K562 (cell line): Measurements from ENCODE around the gene SDHC. TPM values are rescaled to one million over a fixed set of nuclear protein-coding genes. Genes with fewer than 3 reads are reported as not detected.

Experiments used
- ATAC-seq: fragments of 200-7000 bp; cut with Tn5 transposase; 3 replicates; pipeline ENCODE4 v1.9.1; 2020; ENCODE audit warnings: moderate library complexity
- BruUV-seq: library from RNA; stranded (reverse); fragments of 400-500 nt; replicated peaks from 2 replicates; lab custom pipeline; 2021; lab: Mats Ljungman, UMichigan
- CTCF ChIA-PET: fragments of 300-600 bp; formaldehyde crosslinking; extraction: SDS; loops from one replicate; lab custom pipeline; 2021; ENCODE audit warnings: low intra/inter-chr PET ratio; lab: Yijun Ruan, JAX
- POLR2A ChIA-PET: fragments of 300-600, 350-650 bp; sonication (Branson Sonifier 250); formaldehyde crosslinking; extraction: SDS; loops from one replicate; lab custom pipeline; 2021; ENCODE audit warnings: antibody characterized with exemption, inconsistent platforms; lab: Yijun Ruan, JAX
- DNase-seq, 4 experiments: peaks; one replicate each; pipeline versions ENCODE4 v3.0.0 to v3.0.0-alpha.2; 2011 to 2018; ENCODE audit warnings: low spot score in 3 of 4, mixed read lengths in 3 of 4; ENCODE audit errors: extremely low read depth in 1 of 4
- FAIRE-seq: peaks from 2 replicates; lab custom pipeline; 2011; peaks lifted over from hg19 to GRCh38; lab: Jason Lieb, UNC
- H2AFZ ChIP-seq: 2 replicates; pipeline ENCODE4 v1.6.0; 2011; ENCODE audit warnings: low read depth, low read length, control low read depth, inconsistent platforms
- H3K27ac ChIP-seq: fragments of 200-600 bp; 3 replicates; pipeline ENCODE4 v1.8.0; 2011; ENCODE audit warnings: low read depth, mild to moderate bottlenecking, control low read depth, inconsistent platforms, low read length, moderate library complexity, mixed read lengths; ENCODE audit errors: extremely low read depth
- H3K27me3 ChIP-seq, 2 experiments: fragments of 300-600 bp in 1 of 2; 2 replicates in 1 of 2; 3 replicates in 1 of 2; pipeline versions ENCODE4 v1.6.0 to v1.8.0; 2011; ENCODE audit warnings: inconsistent platforms in 2 of 2, low read length in 2 of 2, mild to moderate bottlenecking in 1 of 2, mixed read lengths in 1 of 2, moderate library complexity in 1 of 2; ENCODE audit not compliant: control insufficient read depth in 2 of 2, insufficient read depth in 2 of 2
- H3K36me3 ChIP-seq: fragments of 300-600 bp; 3 replicates; pipeline ENCODE4 v1.8.0; 2011; ENCODE audit warnings: mild to moderate bottlenecking, low read length, inconsistent platforms; ENCODE audit not compliant: control insufficient read depth, insufficient read depth
- H3K4me1 ChIP-seq, 2 experiments: fragments of 200-600 bp in 1 of 2; replicated peaks in 1 of 2; 2 replicates in 1 of 2; 3 replicates in 1 of 2; pipeline versions ENCODE4 v1.5.1 to v1.8.0; 2011; ENCODE audit warnings: inconsistent platforms in 2 of 2, low read length in 2 of 2, mild to moderate bottlenecking in 1 of 2, mixed read lengths in 1 of 2, moderate library complexity in 1 of 2; ENCODE audit not compliant: control insufficient read depth in 2 of 2, insufficient read depth in 2 of 2
- H3K4me2 ChIP-seq: 2 replicates; pipeline ENCODE4 v1.6.1; 2011; ENCODE audit warnings: low read length, control low read depth, inconsistent platforms, mixed read lengths; ENCODE audit not compliant: insufficient read depth
- H3K4me3 ChIP-seq: fragments of 200-600 bp; sonication (generic), shearing (Covaris generic); 2 replicates; pipeline ENCODE4 v1.5.1; 2016; ENCODE audit warnings: control low read depth, inconsistent platforms
- H3K79me2 ChIP-seq: fragments of 200-600 bp; 3 replicates; pipeline ENCODE4 v1.8.0; 2011; ENCODE audit warnings: low read length, inconsistent platforms; ENCODE audit not compliant: control insufficient read depth, insufficient read depth
- H3K9ac ChIP-seq, 2 experiments: 2 replicates each; pipeline versions ENCODE4 v1.6.0 to v1.6.1; 2011; ENCODE audit warnings: low read depth in 2 of 2, low read length in 2 of 2, control low read depth in 1 of 2, inconsistent platforms in 1 of 2, mild to moderate bottlenecking in 1 of 2, mixed read lengths in 1 of 2; ENCODE audit not compliant: insufficient read depth in 1 of 2
- H3K9me1 ChIP-seq: one replicate; pipeline ENCODE4 v1.6.0; 2011; ENCODE audit warnings: inconsistent platforms, mild to moderate bottlenecking, low read length, moderate library complexity; ENCODE audit not compliant: control insufficient read depth, insufficient read depth
- H3K9me3 ChIP-seq: replicated peaks from 2 replicates; pipeline ENCODE4 v1.5.1; 2011; ENCODE audit warnings: low read depth, low read length, inconsistent platforms; ENCODE audit not compliant: control insufficient read depth, insufficient read depth
- H4K20me1 ChIP-seq: replicated peaks from 2 replicates; pipeline ENCODE4 v1.6.1; 2011; ENCODE audit warnings: low read length, inconsistent platforms, mixed read lengths; ENCODE audit not compliant: control insufficient read depth, insufficient read depth
- ARID1B ChIP-seq: fragments of 450-650 bp; IDR thresholded peaks from 2 replicates; pipeline ENCODE4 v1.6.1; 2016; ENCODE audit warnings: antibody characterized with exemption, mild to moderate bottlenecking, inconsistent platforms
- BRD4 ChIP-seq: fragments of 200-600 bp; sonication (generic); IDR thresholded peaks from 2 replicates; pipeline ENCODE4 v1.6.1; 2017; ENCODE audit warnings: inconsistent platforms
- CBFB ChIP-seq: sonication (generic); formaldehyde crosslinking; IDR thresholded peaks from 2 replicates; pipeline ENCODE4 v1.4.0; 2020; ENCODE audit warnings: mild to moderate bottlenecking, missing genetic modification reagents
- GABPA ChIP-seq: fragments of 200-800 bp; sonication (Bioruptor generic); conservative IDR thresholded peaks from 2 replicates; pipeline ENCODE4 v1.6.1; 2016; ENCODE audit warnings: low read depth, missing genetic modification characterization, missing compliant biosample characterization
- GATAD2A ChIP-seq: fragments of 450-650 bp; IDR thresholded peaks from 2 replicates; pipeline ENCODE4 v1.6.1; 2017
- MTF1 ChIP-seq: fragments of 250-450 bp; sonication (Bioruptor Pico); IDR thresholded peaks from 2 replicates; pipeline ENCODE4 v1.9.0; 2021; ENCODE audit warnings: moderate library complexity, mild to moderate bottlenecking, inconsistent platforms, borderline replicate concordance
- TAL1 ChIP-seq: fragments of 450-650 bp; IDR thresholded peaks from 2 replicates; pipeline ENCODE4 v1.6.1; 2016; ENCODE audit warnings: mild to moderate bottlenecking
- XRCC4 ChIP-seq: IDR thresholded peaks from one replicate; pipeline ENCODE4 v1.6.1; 2011; ENCODE audit not compliant: insufficient read depth, insufficient read length; ENCODE audit errors: extremely low read depth
- ZNF316 ChIP-seq: fragments of 450-650 bp; IDR thresholded peaks from 2 replicates; pipeline ENCODE4 v1.6.1; 2016
- WGBS: fragments of 100-300 bp; shearing (Covaris generic); methylation state at CpG from one replicate; pipeline ENCODE4 v1.1.6; 2016; ENCODE audit warnings: low coverage, mixed read lengths; ENCODE audit not compliant: insufficient coverage; ENCODE audit errors: missing lambda C conversion rate; 5-methylcytosine and 5-hydroxymethylcytosine counted together
- in situ Hi-C: fragments of 300-500 bp; cut with MboI; formaldehyde crosslinking; loops from 4 replicates; pipeline ENCODE4 v1.15.0; 2018; ENCODE audit warnings: inconsistent platforms, mixed read lengths
- intact Hi-C: fragments of 100-400 bp; cut with micrococcal nuclease; formaldehyde crosslinking; loops from 2 replicates; pipeline ENCODE4 v1.14.2; 2022
- polyA plus RNA-seq, 8 experiments: library from polyadenylated mRNA; depleted of rRNA in 4 of 8; stranded (reverse) in 5 of 8; unstranded in 3 of 8; fragments of >200 nt; fragmentation: Nextera tagmentation in 2 of 8; fragmentation: Illumina TruSeq in 1 of 8; extraction: Ambion mirVana in 2 of 8; extraction: Trizol in 1 of 8; gene quantifications; 2 replicates each; pipeline versions ENCODE4 v1.2.1 to v1.2.3, GENCODE V29; 2011 to 2014; ENCODE audit warnings: inconsistent platforms in 1 of 8, missing spikeins in 1 of 8
- total RNA-seq, 7 experiments: library from RNA; depleted of rRNA in 6 of 7; stranded (reverse); fragments of >200 nt in 6 of 7; fragmentation: Illumina TruSeq in 2 of 7; extraction: Trizol in 2 of 7; gene quantifications; 2 replicates each; pipeline versions ENCODE4 v1.2.1 to v1.2.3, GENCODE V29; 2011 to 2021; ENCODE audit warnings: low replicate concordance in 1 of 7
- TF ChIP-seq, protein P1 (sequence below): fragments of 200-800 bp; sonication (Bioruptor generic); IDR thresholded peaks from 2 replicates; pipeline ENCODE4 v1.6.1; 2017; ENCODE audit warnings: missing genetic modification characterization, missing compliant biosample characterization
- TF ChIP-seq, protein P2 (sequence below), 2 experiments: IDR thresholded peaks; 2 replicates each; pipeline ENCODE4 v1.6.1; 2011; ENCODE audit warnings: borderline replicate concordance in 1 of 2, control low read depth in 1 of 2, low read depth in 1 of 2, low read length in 1 of 2, mild to moderate bottlenecking in 1 of 2, mixed read lengths in 1 of 2, moderate library complexity in 1 of 2; ENCODE audit not compliant: insufficient read depth in 1 of 2, insufficient read length in 1 of 2, poor library complexity in 1 of 2, severe bottlenecking in 1 of 2; ENCODE audit errors: extremely low read depth in 1 of 2
- TF ChIP-seq, protein P3 (sequence below): fragments of 450-650 bp; IDR thresholded peaks from 2 replicates; pipeline ENCODE4 v1.6.1; 2017; ENCODE audit warnings: antibody characterized with exemption

Gene SDHC
- total and polyA plus RNA-seq, 9 of the 15 experiments (the other 6 are each of a cell fraction or from before 2014, with no cell fraction given): 7.7 to 309 (median 174) TPM

DNA sequence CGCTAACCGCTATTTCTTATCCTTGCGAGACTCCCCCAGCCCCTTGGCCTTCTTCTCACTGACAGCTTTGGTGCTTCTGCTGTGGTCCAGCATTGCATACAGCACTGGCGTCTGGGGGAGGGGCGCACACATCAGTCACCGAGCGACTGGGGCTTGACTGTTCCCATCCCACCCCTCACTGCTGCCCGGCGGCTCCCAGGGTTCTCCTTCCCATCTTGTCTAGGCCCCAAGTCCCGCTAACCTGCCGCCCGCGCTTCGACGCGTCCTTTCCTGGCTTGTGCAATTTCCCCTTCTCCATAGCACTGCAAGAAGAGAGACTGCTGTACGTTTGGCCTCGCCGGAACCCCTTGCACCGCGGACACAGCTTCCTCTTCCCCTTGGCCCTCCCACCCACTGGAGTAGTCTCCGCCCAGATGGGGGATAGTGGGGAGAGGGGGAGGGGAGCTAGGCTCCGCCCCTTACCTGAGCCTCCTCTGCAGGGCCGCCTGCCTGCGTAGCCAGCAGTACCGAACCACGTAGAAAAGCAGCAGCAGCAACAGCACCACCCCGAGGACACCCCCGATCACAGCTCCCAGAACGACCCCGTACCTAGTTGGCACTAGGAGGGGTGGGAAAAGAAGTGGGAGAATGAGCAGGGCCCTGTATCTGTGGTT lies 8.2 kb upstream of the SDHC start:
- no TSS peak for BruUV-seq
- Histone ChIP-seq H4K20me1 (no peaks in the 10 kb centered on the region), H3K79me2 (peaks cover 19% of the 10 kb centered on the region), H2AFZ (peak overlapping the region; percentile 90), H3K9me3 (no peaks in the 10 kb centered on the region), H3K4me3 (peak overlapping the region; percentile 61), H3K36me3 (peaks cover 16% of the 10 kb centered on the region), H3K27ac (peak overlapping the region; percentile 70), H3K27me3 (no peaks in the 10 kb centered on the region), H3K9ac (peak overlapping the region; percentile 56 to 93; a peak in 3 of 4 replicates), H3K4me2 (peak overlapping the region; percentile 88), H3K4me1 (peaks cover 28 to 33% of the 10 kb centered on the region in 2 experiments), H3K9me1 (no peaks in the 10 kb centered on the region)
- CTCF ChIA-PET: interaction anchor here (0.5 to 1.1 kb wide), 2 partner anchors 79 to 438 kb away, joined by 3 read pairs; no protein-coding TSS in a partner anchor
- 2% methylated on average over 19 of the region's 31 CpGs for WGBS
- POLR2A ChIA-PET: interaction anchor here (0.6 to 1.3 kb wide), 8 partner anchors 8 to 123 kb away, joined by 3 to 8 read pairs (median 4); partner anchors contain the start of genes SDHC and TOMM40L
- peak; percentile 91 to 97 (median 95) for DNase-seq
- in situ Hi-C loops (no loop called here), intact Hi-C loops (loop anchor here (2.0 to 5.0 kb wide), 3 partner anchors 61 to 104 kb away; partner anchors contain the start of genes CFAP126, NDUFS2 and TOMM40L)
- ATAC-seq: peak; percentile 92
- peak; percentile 88 for FAIRE-seq
- TF ChIP-seq MTF1 (CRISPR knock-in tag): no peak
- TF ChIP-seq, protein P1, sequence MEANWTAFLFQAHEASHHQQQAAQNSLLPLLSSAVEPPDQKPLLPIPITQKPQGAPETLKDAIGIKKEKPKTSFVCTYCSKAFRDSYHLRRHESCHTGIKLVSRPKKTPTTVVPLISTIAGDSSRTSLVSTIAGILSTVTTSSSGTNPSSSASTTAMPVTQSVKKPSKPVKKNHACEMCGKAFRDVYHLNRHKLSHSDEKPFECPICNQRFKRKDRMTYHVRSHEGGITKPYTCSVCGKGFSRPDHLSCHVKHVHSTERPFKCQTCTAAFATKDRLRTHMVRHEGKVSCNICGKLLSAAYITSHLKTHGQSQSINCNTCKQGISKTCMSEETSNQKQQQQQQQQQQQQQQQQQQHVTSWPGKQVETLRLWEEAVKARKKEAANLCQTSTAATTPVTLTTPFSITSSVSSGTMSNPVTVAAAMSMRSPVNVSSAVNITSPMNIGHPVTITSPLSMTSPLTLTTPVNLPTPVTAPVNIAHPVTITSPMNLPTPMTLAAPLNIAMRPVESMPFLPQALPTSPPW (CRISPR knock-in tag): peak; percentile 64; the same call in 1 of the 2 replicates
- no peak for TF ChIP-seq BRD4
- TF ChIP-seq CBFB (CRISPR knock-in tag): peak; percentile 72; the same call in 1 of the 2 replicates
- TF ChIP-seq, protein P2, sequence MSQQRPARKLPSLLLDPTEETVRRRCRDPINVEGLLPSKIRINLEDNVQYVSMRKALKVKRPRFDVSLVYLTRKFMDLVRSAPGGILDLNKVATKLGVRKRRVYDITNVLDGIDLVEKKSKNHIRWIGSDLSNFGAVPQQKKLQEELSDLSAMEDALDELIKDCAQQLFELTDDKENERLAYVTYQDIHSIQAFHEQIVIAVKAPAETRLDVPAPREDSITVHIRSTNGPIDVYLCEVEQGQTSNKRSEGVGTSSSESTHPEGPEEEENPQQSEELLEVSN (IDR thresholded peaks at IDR 0.05; ENCODE audit: borderline replicate concordance in 1 of 2, extremely low read depth in 1 of 2, insufficient read depth in 1 of 2, insufficient read length in 1 of 2, low read depth in 1 of 2, low read length in 1 of 2, poor library complexity in 1 of 2, severe bottlenecking in 1 of 2): no peak
- TF ChIP-seq TAL1: no peak
- peak; percentile 70 for TF ChIP-seq GABPA (tag)
- no peak for TF ChIP-seq ZNF316
- TF ChIP-seq XRCC4: no peak
- TF ChIP-seq, protein P3, sequence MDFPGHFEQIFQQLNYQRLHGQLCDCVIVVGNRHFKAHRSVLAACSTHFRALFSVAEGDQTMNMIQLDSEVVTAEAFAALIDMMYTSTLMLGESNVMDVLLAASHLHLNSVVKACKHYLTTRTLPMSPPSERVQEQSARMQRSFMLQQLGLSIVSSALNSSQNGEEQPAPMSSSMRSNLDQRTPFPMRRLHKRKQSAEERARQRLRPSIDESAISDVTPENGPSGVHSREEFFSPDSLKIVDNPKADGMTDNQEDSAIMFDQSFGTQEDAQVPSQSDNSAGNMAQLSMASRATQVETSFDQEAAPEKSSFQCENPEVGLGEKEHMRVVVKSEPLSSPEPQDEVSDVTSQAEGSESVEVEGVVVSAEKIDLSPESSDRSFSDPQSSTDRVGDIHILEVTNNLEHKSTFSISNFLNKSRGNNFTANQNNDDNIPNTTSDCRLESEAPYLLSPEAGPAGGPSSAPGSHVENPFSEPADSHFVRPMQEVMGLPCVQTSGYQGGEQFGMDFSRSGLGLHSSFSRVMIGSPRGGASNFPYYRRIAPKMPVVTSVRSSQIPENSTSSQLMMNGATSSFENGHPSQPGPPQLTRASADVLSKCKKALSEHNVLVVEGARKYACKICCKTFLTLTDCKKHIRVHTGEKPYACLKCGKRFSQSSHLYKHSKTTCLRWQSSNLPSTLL: no peak
- peak; percentile 22; the same call in 1 of the 2 replicates for TF ChIP-seq ARID1B
- TF ChIP-seq GATAD2A: 0 out of 2 replicates have a peak, but pooled peaks have one; percentile 7
